Stimulated activated CD4-positive, alpha-beta T cell treated with anti-CD3 and anti-CD28 coated beads, Interleukin-4, amount 100 ng/mL, for 48 hours (primary cell): Measurements from ENCODE around the gene FANCC.
"Not testable (repeated sequence)": the region's sequence is repeated elsewhere in the genome, so short reads cannot be mapped to it uniquely, and the experiment has no call there.

Experiments
- DNase-seq, 2 donors: peaks; one replicate each; pipeline ENCODE4 v3.0.0-alpha.2; 2020; ENCODE audit warnings: low read depth in 2 of 2

Gene FANCC

GRCh38 chr9:95237336-95237735 is 80.2 kb downstream of the FANCC start:
- DNase-seq = no peak

GRCh38 chr9:95230046-95230445 is 87.5 kb downstream of the FANCC start:
- DNase-seq = no peak

GRCh38 chr9:95229230-95229915 is 88.1 kb downstream of the FANCC start:
- DNase-seq = no peak

- no peak for DNase-seq
Measured at GRCh38 chr9:95226921-95227320, 90.6 kb downstream of the FANCC start.

- no peak for DNase-seq
Measured at GRCh38 chr9:95225726-95226106, 91.8 kb downstream of the FANCC start.

- no peak for DNase-seq
Measured at GRCh38 chr9:95225076-95225725, 92.3 kb downstream of the FANCC start.

GRCh38 chr9:95224376-95225019 is 93.0 kb downstream of the FANCC start:
- no peak for DNase-seq

GRCh38 chr9:95220352-95220751 is 97.2 kb downstream of the FANCC start:
- DNase-seq = not testable (repeated sequence)

GRCh38 chr9:95218773-95219172 is 98.7 kb downstream of the FANCC start:
- DNase-seq = no peak

- no peak for DNase-seq
Measured at GRCh38 chr9:95217936-95218335, 99.6 kb downstream of the FANCC start.

GRCh38 chr9:95215336-95215898 is 102.1 kb downstream of the FANCC start:
- no peak for DNase-seq

- no peak for DNase-seq
Measured at GRCh38 chr9:95213117-95213516, 104.4 kb downstream of the FANCC start.

- DNase-seq = no peak
Measured at GRCh38 chr9:95211028-95211427, 106.5 kb downstream of the FANCC start.

GRCh38 chr9:95207403-95207802 is 110.1 kb downstream of the FANCC start:
- no peak for DNase-seq

GRCh38 chr9:95206143-95206542 is 111.4 kb downstream of the FANCC start:
- no peak for DNase-seq

GRCh38 chr9:95204710-95205109 is 112.8 kb downstream of the FANCC start:
- DNase-seq = no peak

GRCh38 chr9:95204310-95204709 is 113.2 kb downstream of the FANCC start:
- no peak for DNase-seq

GRCh38 chr9:95203019-95203418 is 114.5 kb downstream of the FANCC start:
- not testable (repeated sequence) for DNase-seq

GRCh38 chr9:95202076-95202681 is 115.3 kb downstream of the FANCC start:
- no peak for DNase-seq

- no peak for DNase-seq
Measured at GRCh38 chr9:95201206-95201605, 116.3 kb downstream of the FANCC start.

GRCh38 chr9:95197692-95198271 is 119.7 kb downstream of the FANCC start:
- no peak for DNase-seq

- no peak for DNase-seq
Measured at GRCh38 chr9:95193480-95193879, 124.0 kb downstream of the FANCC start.
